ENCODE measurements around the gene OPN4.
"Not testable (repeated sequence)": the region's sequence is repeated elsewhere in the genome, so short reads cannot be mapped to it uniquely, and the experiment has no call there.

Gene OPN4

GRCh38 chr10:86654411-86655172, at the start of gene OPN4:
OPN4 (plus strand) TSS chr10:86654547; CDS start chr10:86654784, 237 bp downstream.
- DNase-seq, result no peak

GRCh38 chr10:86607674-86608073, 46.7 kb upstream of the OPN4 start:
- DNase-seq, result no peak

- DNase-seq, result no peak
Observed at GRCh38 chr10:86609920-86610319, 44.4 kb upstream of the OPN4 start.

- DNase-seq, result no peak
Observed at GRCh38 chr10:86611386-86611785, 43.0 kb upstream of the OPN4 start.

GRCh38 chr10:86613096-86613495, 41.3 kb upstream of the OPN4 start:
- DNase-seq, result no peak

- no peak for DNase-seq
Observed at GRCh38 chr10:86613905-86614304, 40.4 kb upstream of the OPN4 start.

- no peak for DNase-seq
Observed at GRCh38 chr10:86614853-86615252, 39.5 kb upstream of the OPN4 start.

GRCh38 chr10:86617278-86617677, 37.1 kb upstream of the OPN4 start:
- DNase-seq, result not testable (repeated sequence)

- no peak for DNase-seq
Observed at GRCh38 chr10:86628311-86628710, 26.0 kb upstream of the OPN4 start.

- no peak for DNase-seq
Observed at GRCh38 chr10:86630079-86630478, 24.3 kb upstream of the OPN4 start.

GRCh38 chr10:86632009-86632800, 22.1 kb upstream of the OPN4 start:
- DNase-seq, result no peak

GRCh38 chr10:86632951-86633350, 21.4 kb upstream of the OPN4 start:
- DNase-seq, result no peak

- no peak for DNase-seq
Observed at GRCh38 chr10:86635402-86635801, 18.9 kb upstream of the OPN4 start.

- no peak for DNase-seq
Observed at GRCh38 chr10:86636311-86636710, 18.0 kb upstream of the OPN4 start.

GRCh38 chr10:86642021-86642420, 12.3 kb upstream of the OPN4 start:
- DNase-seq, result no peak

GRCh38 chr10:86642499-86642898, 11.8 kb upstream of the OPN4 start:
- no peak for DNase-seq

GRCh38 chr10:86644152-86644793, 10.1 kb upstream of the OPN4 start:
- no peak for DNase-seq

- no peak for DNase-seq
Observed at GRCh38 chr10:86644794-86645445, 9.4 kb upstream of the OPN4 start.

GRCh38 chr10:86645621-86646165, 8.7 kb upstream of the OPN4 start:
- DNase-seq, result not testable (repeated sequence)

GRCh38 chr10:86646532-86646931, 7.8 kb upstream of the OPN4 start:
- no peak for DNase-seq

GRCh38 chr10:86646933-86647332, 7.4 kb upstream of the OPN4 start:
- no peak for DNase-seq

- no peak for DNase-seq
Observed at GRCh38 chr10:86647773-86648703, 6.3 kb upstream of the OPN4 start.

Data from activated CD4-positive, alpha-beta T cell treated with anti-CD3 and anti-CD28 coated beads, Interleukin-2, amount 50 U/mL, for 4 hours (primary cell).